HEK293 (cell line): ENCODE data around the gene ABCA7.

Source experiments
- CTCF ChIP-seq: fragments of 450-650 bp; formaldehyde crosslinking; IDR thresholded peaks from 2 replicates; pipeline ENCODE4 v1.5.1; 2016; ENCODE audit warnings: missing biosample characterization, missing genetic modification characterization
- ZBTB21 ChIP-seq: fragments of 450-650 bp; formaldehyde crosslinking; IDR thresholded peaks from 2 replicates; pipeline ENCODE4 v1.5.1; 2017; ENCODE audit warnings: missing biosample characterization, missing genetic modification characterization
- ZFP3 ChIP-seq: fragments of 450-650 bp; formaldehyde crosslinking; IDR thresholded peaks from 2 replicates; pipeline ENCODE4 v1.5.1; 2016; ENCODE audit warnings: low read depth, missing biosample characterization, missing genetic modification characterization
- ZNF18 ChIP-seq: fragments of 450-650 bp; formaldehyde crosslinking; IDR thresholded peaks from 2 replicates; pipeline ENCODE4 v1.5.1; 2016; ENCODE audit warnings: missing biosample characterization, missing genetic modification characterization
- ZNF311 ChIP-seq: fragments of 450-650 bp; formaldehyde crosslinking; IDR thresholded peaks from 2 replicates; pipeline ENCODE4 v1.5.1; 2017; ENCODE audit warnings: missing biosample characterization, missing genetic modification characterization, borderline replicate concordance
- ZNF354C ChIP-seq: fragments of 450-650 bp; formaldehyde crosslinking; IDR thresholded peaks from 2 replicates; pipeline ENCODE4 v1.5.1; 2016; ENCODE audit warnings: missing biosample characterization, missing genetic modification characterization, low read depth, borderline replicate concordance

DNA sequence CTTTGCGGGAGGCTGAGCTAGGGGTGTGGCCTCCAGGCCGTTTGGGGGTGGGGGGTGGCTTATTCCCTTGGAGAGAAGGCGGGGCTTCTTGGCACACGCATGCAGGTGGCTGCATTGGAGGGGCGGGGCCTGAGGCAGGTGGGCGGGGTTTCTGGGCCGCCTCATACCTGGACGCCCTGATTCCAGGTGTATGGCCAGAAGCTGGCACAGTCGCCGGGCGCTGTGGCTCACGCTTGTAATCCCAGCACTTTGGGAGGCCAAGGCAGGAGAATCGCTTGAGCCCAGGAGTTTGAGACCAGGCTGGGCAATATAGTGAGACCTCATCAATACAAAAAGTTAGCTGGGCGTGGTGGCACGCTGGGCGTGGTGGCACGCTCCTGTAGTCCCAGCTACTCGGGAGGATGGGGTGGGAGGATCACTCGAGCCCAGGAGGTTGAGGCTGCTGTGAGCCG is 7.8 kb downstream of the ABCA7 start:
- TF ChIP-seq ZFP3, result no peak
- TF ChIP-seq ZBTB21 (tag by site-specific recombination), result no peak
- TF ChIP-seq ZNF354C (tag by site-specific recombination), result no peak
- no peak for TF ChIP-seq CTCF
- no peak for TF ChIP-seq ZNF18 (tag by site-specific recombination)
- TF ChIP-seq ZNF311 (tag by site-specific recombination), result no peak
